Measurements from ENCODE around the gene ZNF428.
"Not testable (repeated sequence)": the region's sequence is repeated elsewhere in the genome, so short reads cannot be mapped to it uniquely, and the experiment has no call there.

ZNF428 gene

GRCh38 chr19:43589678-43590077 lies 29.8 kb downstream of the ZNF428 start:
- Histone ChIP-seq H3K36me3 (replicated peaks) (peaks cover 18% of the 10 kb centered on the region), H3K4me1 (peaks cover 7% of the 10 kb centered on the region; the same call in 1 of the 2 replicates), H3K4me3 (no peak overlapping the region), H3K27me3 (ENCODE audit: low read depth) (no peaks in the 10 kb centered on the region), H3K9me3 (no peaks in the 10 kb centered on the region)
- DNase-seq (ENCODE audit: low spot score in 2 of 2), result no peak
- in situ Hi-C loops (cut with MboI; ENCODE audit: low sequenced_read_pairs), result loop anchor here (5.0 kb wide), 1 partner anchor 147 kb away; no protein-coding TSS in a partner anchor

DNA sequence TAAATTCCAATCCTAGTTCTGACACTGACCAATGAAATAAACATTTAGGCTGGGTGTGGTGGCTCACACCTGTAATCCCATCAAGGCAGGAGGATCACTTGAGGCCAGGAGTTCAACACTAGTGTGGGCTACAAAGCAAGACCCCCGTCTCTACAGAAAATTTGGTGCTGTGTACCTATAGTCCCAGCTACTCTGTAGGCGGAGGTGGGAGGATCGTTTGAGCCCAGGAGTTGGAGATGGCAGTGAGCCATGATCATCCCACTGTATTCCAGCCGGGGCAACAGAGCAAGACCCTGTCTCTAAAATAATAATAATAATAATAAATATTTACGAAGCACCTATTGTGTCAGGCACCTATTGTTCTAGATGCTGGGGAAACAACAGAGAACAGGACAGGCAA lies 30.2 kb downstream of the ZNF428 start:
- Histone ChIP-seq H3K36me3 (replicated peaks) (peaks cover 17% of the 10 kb centered on the region), H3K9me3 (no peaks in the 10 kb centered on the region), H3K4me3 (no peak overlapping the region), H3K4me1 (peaks cover 4% of the 10 kb centered on the region; the same call in 1 of the 2 replicates), H3K27me3 (ENCODE audit: low read depth) (no peaks in the 10 kb centered on the region)
- no peak for DNase-seq (ENCODE audit: low spot score in 2 of 2)
- in situ Hi-C loops (cut with MboI; ENCODE audit: low sequenced_read_pairs), result no loop called here

GRCh38 chr19:43587029-43587428 lies 32.4 kb downstream of the ZNF428 start:
- H3K4me3 ChIP-seq; H3K36me3 ChIP-seq (replicated peaks); H3K4me1 ChIP-seq; H3K9me3 ChIP-seq; H3K27me3 ChIP-seq (ENCODE audit: low read depth); in situ Hi-C loops (cut with MboI; ENCODE audit: low sequenced_read_pairs); DNase-seq (ENCODE audit: low spot score in 2 of 2): not testable (repeated sequence)

GRCh38 chr19:43586346-43586745 lies 33.1 kb downstream of the ZNF428 start:
- DNase-seq (ENCODE audit: low spot score in 2 of 2), result no peak
- in situ Hi-C loops (cut with MboI; ENCODE audit: low sequenced_read_pairs), result no loop called here
- H3K4me3 ChIP-seq, result no peak overlapping the region
- H3K9me3 ChIP-seq, result no peaks in the 10 kb centered on the region
- H3K27me3 ChIP-seq (ENCODE audit: low read depth), result no peaks in the 10 kb centered on the region
- no peaks in the 10 kb centered on the region for H3K4me1 ChIP-seq
- 0 out of 2 replicates have a peak, but pooled peaks cover 3% of the 10 kb centered on the region for H3K36me3 ChIP-seq (replicated peaks)

- Histone ChIP-seq H3K4me3 (no peak overlapping the region), H3K27me3 (ENCODE audit: low read depth) (no peaks in the 10 kb centered on the region), H3K36me3 (replicated peaks) (0 out of 2 replicates have a peak, but pooled peaks cover 3% of the 10 kb centered on the region), H3K9me3 (no peaks in the 10 kb centered on the region), H3K4me1 (no peaks in the 10 kb centered on the region)
- in situ Hi-C loops (cut with MboI; ENCODE audit: low sequenced_read_pairs), result no loop called here
- DNase-seq (ENCODE audit: low spot score in 2 of 2), result no peak
Measured at GRCh38 chr19:43584484-43584883, 34.9 kb downstream of the ZNF428 start.

GRCh38 chr19:43582495-43582894 lies 36.9 kb downstream of the ZNF428 start:
- no peak overlapping the region for H3K4me3 ChIP-seq
- no peaks in the 10 kb centered on the region for H3K4me1 ChIP-seq
- H3K27me3 ChIP-seq (ENCODE audit: low read depth), result peaks cover 4% of the 10 kb centered on the region; the same call in 1 of the 2 replicates
- no peak for DNase-seq (ENCODE audit: low spot score in 2 of 2)
- no peaks in the 10 kb centered on the region for H3K9me3 ChIP-seq
- H3K36me3 ChIP-seq (replicated peaks), result no peaks in the 10 kb centered on the region
- in situ Hi-C loops (cut with MboI; ENCODE audit: low sequenced_read_pairs), result no loop called here

DNA sequence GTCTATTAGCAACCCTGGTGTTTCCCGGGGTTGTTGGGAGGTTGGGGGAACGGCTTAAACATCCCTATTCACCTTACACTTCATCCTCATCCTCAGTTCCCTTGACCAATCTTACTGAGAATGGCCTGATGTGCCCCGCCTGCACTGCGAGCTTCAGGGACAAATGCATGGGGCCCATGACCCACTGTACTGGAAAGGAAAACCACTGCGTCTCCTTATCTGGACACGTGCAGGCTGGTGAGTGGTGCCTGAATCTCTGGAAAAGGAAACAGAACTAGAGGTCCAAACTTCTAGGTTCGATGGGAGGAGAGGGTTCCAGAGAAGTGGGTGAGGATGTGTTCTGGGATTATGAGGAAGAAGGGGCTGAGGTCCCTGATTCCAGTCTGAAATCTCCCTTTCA lies 38.0 kb downstream of the ZNF428 start:
- H3K4me3 ChIP-seq, result no peak overlapping the region
- no peak for DNase-seq (ENCODE audit: low spot score in 2 of 2)
- in situ Hi-C loops (cut with MboI; ENCODE audit: low sequenced_read_pairs), result no loop called here
- no peaks in the 10 kb centered on the region for H3K36me3 ChIP-seq (replicated peaks)
- H3K27me3 ChIP-seq (ENCODE audit: low read depth), result peaks cover 4% of the 10 kb centered on the region; the same call in 1 of the 2 replicates
- H3K4me1 ChIP-seq, result no peaks in the 10 kb centered on the region
- H3K9me3 ChIP-seq, result no peaks in the 10 kb centered on the region

- in situ Hi-C loops (cut with MboI; ENCODE audit: low sequenced_read_pairs), result no loop called here
- Histone ChIP-seq H3K27me3 (ENCODE audit: low read depth) (peaks cover 4% of the 10 kb centered on the region; the same call in 1 of the 2 replicates), H3K4me3 (no peak overlapping the region), H3K36me3 (replicated peaks) (no peaks in the 10 kb centered on the region), H3K4me1 (peaks cover 4% of the 10 kb centered on the region), H3K9me3 (no peaks in the 10 kb centered on the region)
- no peak for DNase-seq (ENCODE audit: low spot score in 2 of 2)
Measured at GRCh38 chr19:43578787-43579186, 40.6 kb downstream of the ZNF428 start.

- no peaks in the 10 kb centered on the region for H3K9me3 ChIP-seq
- H3K36me3 ChIP-seq (replicated peaks), result no peaks in the 10 kb centered on the region
- H3K27me3 ChIP-seq (ENCODE audit: low read depth), result peaks cover 4% of the 10 kb centered on the region; the same call in 1 of the 2 replicates
- no peak for DNase-seq (ENCODE audit: low spot score in 2 of 2)
- in situ Hi-C loops (cut with MboI; ENCODE audit: low sequenced_read_pairs), result no loop called here
- H3K4me3 ChIP-seq, result peak overlapping the region; percentile 82
- H3K4me1 ChIP-seq, result peaks cover 4% of the 10 kb centered on the region
Measured at GRCh38 chr19:43575955-43576878, 43.2 kb downstream of the ZNF428 start.

DNA sequence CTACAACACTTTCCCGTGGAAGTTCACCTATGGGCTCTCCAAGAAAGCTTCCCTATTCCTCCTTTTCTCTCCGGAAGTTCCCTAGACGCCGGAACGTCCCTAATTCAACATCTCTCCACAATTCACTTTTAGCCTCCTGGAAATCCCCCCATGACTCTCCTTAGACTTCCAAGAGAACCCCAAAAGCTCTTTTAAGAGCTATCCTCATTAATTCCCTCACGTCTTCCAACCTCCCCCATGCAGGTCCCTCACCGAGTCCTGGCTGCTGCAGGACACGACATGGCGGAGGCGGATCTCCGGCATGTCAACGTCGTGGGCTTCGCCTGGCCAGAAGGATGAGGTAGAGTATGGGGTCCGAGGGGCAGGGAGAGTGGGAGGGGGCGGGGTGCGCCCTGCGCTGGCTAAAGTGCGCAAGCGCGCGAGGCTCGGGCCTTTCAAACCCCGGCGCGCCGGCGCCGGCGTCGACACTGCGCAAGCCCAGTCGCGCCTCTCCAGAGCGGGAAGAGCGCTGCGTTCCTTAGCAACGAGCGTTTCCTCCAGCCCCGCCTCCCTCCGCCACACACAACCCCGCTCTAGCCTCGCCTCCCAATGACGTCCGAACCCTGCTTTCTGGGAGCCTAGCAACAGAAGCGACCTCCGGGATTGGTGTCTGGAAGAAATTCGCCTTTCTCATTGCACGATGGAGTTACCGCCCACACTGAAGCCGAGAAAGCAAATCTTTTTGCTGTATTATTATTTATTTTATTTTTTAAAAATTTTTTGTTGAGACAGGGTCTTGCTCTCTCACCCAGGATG lies 44.1 kb downstream of the ZNF428 start, which contains the start of the genes PINLYP and XRCC1:
TSS of gene PINLYP (plus strand) at position 646 of the 795 bp plus-strand sequence. CDS start 1,391 bp downstream, outside the sequence.
TSS of gene XRCC1 (minus strand) at position 372 of the 795 bp plus-strand sequence. CDS start at position 303, 69 bp downstream.
- peak; percentile 95 to 99 for DNase-seq (ENCODE audit: low spot score in 2 of 2)
- in situ Hi-C loops (cut with MboI; ENCODE audit: low sequenced_read_pairs), result no loop called here
- Histone ChIP-seq H3K27me3 (ENCODE audit: low read depth) (peaks cover 4% of the 10 kb centered on the region; the same call in 1 of the 2 replicates), H3K4me3 (peak within 1 kb of the TSS; percentile 82), H3K36me3 (replicated peaks) (no peaks in the 10 kb centered on the region), H3K4me1 (peaks cover 4% of the 10 kb centered on the region), H3K9me3 (no peaks in the 10 kb centered on the region)

DNA sequence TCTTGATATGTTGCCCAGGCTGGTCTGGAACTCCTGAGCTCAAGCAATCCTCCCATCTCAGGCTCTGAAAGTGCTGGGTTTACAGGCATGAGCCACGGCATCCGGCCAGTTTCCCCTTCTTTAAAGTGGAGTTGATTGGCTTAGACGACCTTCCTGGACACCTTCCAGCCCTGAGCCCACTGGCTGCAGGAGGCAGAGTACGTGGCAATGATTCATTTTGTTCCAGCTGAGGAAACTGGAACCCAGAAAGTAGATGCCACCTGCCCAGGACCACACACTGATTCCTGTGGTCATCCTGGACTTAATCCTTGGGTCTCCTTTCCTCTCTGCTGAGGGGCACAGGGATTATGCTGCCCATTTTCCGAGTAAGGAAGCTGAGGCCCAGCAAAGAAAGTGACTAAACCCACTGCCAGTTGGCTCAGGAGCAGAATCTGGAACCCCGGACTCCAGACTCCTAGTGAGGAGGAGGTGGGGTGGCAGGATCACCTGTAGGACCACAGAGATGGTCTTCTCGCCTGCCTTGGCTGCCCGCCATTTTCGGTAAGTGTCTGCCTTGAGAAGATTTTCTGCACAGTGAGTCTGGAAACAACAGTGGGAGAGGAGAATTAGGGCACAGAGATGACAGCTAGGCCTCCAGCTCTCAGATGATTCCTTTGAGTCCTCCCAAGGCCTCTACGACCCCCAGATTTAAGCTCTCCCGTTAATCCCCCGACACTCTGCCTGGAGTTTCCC lies 44.8 kb downstream of the ZNF428 start:
- peak in 1 of 2 experiments; percentile 25 for DNase-seq (ENCODE audit: low spot score in 2 of 2)
- in situ Hi-C loops (cut with MboI; ENCODE audit: low sequenced_read_pairs), result no loop called here
- Histone ChIP-seq H3K36me3 (replicated peaks) (no peaks in the 10 kb centered on the region), H3K27me3 (ENCODE audit: low read depth) (peaks cover 4% of the 10 kb centered on the region; the same call in 1 of the 2 replicates), H3K9me3 (no peaks in the 10 kb centered on the region), H3K4me3 (peak overlapping the region; percentile 82), H3K4me1 (peaks cover 4% of the 10 kb centered on the region)

DNA sequence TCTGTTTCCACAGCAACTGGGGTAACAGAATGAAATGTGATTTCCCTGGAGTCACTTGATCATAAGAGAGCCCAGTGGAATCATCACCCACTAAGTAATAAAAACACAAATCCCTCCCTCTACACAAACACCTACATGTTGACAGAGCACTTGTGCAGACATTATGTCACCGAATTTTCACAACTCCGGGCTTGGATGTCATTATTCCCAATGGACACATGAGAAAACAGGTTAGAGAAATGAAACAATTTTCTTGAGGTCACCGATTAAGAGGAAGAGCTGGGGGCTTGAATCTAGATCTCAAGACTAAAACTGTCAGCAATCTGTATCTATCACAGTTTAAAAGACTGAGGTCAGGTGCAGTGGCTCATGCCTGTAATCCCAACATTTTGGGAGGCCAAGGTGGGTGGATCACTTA lies 47.2 kb downstream of the ZNF428 start:
- H3K9me3 ChIP-seq, result no peaks in the 10 kb centered on the region
- H3K27me3 ChIP-seq (ENCODE audit: low read depth), result no peaks in the 10 kb centered on the region
- H3K36me3 ChIP-seq (replicated peaks), result no peaks in the 10 kb centered on the region
- peaks cover 4% of the 10 kb centered on the region for H3K4me1 ChIP-seq
- in situ Hi-C loops (cut with MboI; ENCODE audit: low sequenced_read_pairs), result no loop called here
- no peak overlapping the region for H3K4me3 ChIP-seq
- DNase-seq (ENCODE audit: low spot score in 2 of 2), result no peak

- no peaks in the 10 kb centered on the region for H3K36me3 ChIP-seq (replicated peaks)
- no peaks in the 10 kb centered on the region for H3K9me3 ChIP-seq
- no peaks in the 10 kb centered on the region for H3K27me3 ChIP-seq (ENCODE audit: low read depth)
- in situ Hi-C loops (cut with MboI; ENCODE audit: low sequenced_read_pairs), result no loop called here
- no peaks in the 10 kb centered on the region for H3K4me1 ChIP-seq
- DNase-seq (ENCODE audit: low spot score in 2 of 2), result no peak
- no peak overlapping the region for H3K4me3 ChIP-seq
Measured at GRCh38 chr19:43570174-43570791, 49.1 kb downstream of the ZNF428 start.
